Measurements from ENCODE around the gene HLF.

Gene HLF

DNA sequence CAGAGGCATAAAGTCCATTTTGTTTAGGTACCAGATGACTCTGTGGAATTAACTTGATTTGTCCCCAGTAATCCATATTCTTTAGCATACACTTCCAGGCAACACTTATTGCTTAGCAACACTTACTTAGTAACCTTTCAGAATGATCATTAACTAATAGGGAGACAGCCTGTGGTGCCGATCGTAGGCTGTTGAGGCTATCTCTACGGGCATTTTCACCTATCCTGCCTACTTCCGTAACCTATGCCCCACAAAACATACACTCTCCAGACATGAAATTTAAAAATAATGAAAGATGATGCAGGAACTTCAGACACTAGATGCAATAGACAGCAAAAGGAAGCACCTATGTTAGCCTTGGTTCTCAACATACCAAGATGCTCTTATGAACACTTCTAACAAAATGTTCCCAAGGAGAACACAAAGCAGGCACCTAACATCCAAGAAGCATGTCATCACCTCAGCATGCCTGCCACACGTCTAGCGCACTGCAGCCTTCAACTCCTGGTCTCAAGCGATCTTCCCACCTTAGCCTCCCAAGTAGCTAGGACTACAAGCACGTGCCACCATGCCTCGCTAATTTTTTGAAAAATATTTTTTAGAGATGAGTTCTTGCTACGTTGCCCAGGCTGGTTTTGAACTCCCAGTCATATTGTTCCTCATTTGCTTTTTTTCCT, 34.5 kb downstream of the HLF start:
- no peak overlapping the region for H2BK120ac ChIP-seq (ENCODE audit: low read depth, low read length)
- H3K9ac ChIP-seq (ENCODE audit: low read depth, low read length, poor library complexity), result no peak overlapping the region
- H3K27me3 ChIP-seq (ENCODE audit: control insufficient read depth in 3 of 3, insufficient read depth in 3 of 3, low read depth in 1 of 3, low read length in 3 of 3), result peaks cover 0 to 7% (median 0%) of the 10 kb centered on the region in 3 experiments
- no peak overlapping the region for H3K4ac ChIP-seq (ENCODE audit: low read length)
- no CpG with 5 or more reads among the region's 10 CpGs for WGBS, 2 donors (ENCODE audit: extremely low coverage in 2 of 2, insufficient read length in 2 of 2, insufficient replicate concordance in 1 of 2)
- H2BK15ac ChIP-seq (ENCODE audit: low read length), result no peak overlapping the region
- H3K14ac ChIP-seq (ENCODE audit: low read length), result no peak overlapping the region
- H2BK12ac ChIP-seq (ENCODE audit: low read length), result no peak overlapping the region
- no peaks in the 10 kb centered on the region for H3K79me1 ChIP-seq (ENCODE audit: low read depth, low read length)
- no peak overlapping the region for H2AK5ac ChIP-seq (ENCODE audit: low read depth, low read length)
- no peak overlapping the region for H2AFZ ChIP-seq (ENCODE audit: low read length)
- H3K4me1 ChIP-seq (ENCODE audit: control insufficient read depth in 2 of 2, insufficient read depth in 1 of 2, low read depth in 1 of 2, low read length in 2 of 2), result peaks cover 0 to 3% of the 10 kb centered on the region in 2 donors
- no peaks in the 10 kb centered on the region for H3K9me3 ChIP-seq (replicated peaks in 1 of 2; ENCODE audit: control insufficient read depth in 2 of 2, insufficient read depth in 1 of 2, low read depth in 1 of 2, low read length in 2 of 2)
- no peak overlapping the region for H4K91ac ChIP-seq (ENCODE audit: low read depth, low read length, poor library complexity)
- DNase-seq (ENCODE audit: low spot score), result no peak
- no peak overlapping the region for H3K27ac ChIP-seq (replicated peaks; ENCODE audit: low read length)
- no peak overlapping the region for H4K8ac ChIP-seq (ENCODE audit: low read depth, low read length)
- no peak overlapping the region for H2BK5ac ChIP-seq (ENCODE audit: low read length)
- no peak overlapping the region for H3K4me2 ChIP-seq (ENCODE audit: insufficient read depth, low read length, poor library complexity, severe bottlenecking)
- H3K23ac ChIP-seq (ENCODE audit: low read depth, low read length, poor library complexity), result no peak overlapping the region
- H3K18ac ChIP-seq (ENCODE audit: low read length), result no peak overlapping the region
- no peak overlapping the region for H3K4me3 ChIP-seq (ENCODE audit: low read length in 2 of 2)
- no peaks in the 10 kb centered on the region for H3K36me3 ChIP-seq (replicated peaks in 1 of 2; ENCODE audit: control insufficient read depth in 2 of 2, insufficient read depth in 2 of 2, low read length in 2 of 2)

DNA sequence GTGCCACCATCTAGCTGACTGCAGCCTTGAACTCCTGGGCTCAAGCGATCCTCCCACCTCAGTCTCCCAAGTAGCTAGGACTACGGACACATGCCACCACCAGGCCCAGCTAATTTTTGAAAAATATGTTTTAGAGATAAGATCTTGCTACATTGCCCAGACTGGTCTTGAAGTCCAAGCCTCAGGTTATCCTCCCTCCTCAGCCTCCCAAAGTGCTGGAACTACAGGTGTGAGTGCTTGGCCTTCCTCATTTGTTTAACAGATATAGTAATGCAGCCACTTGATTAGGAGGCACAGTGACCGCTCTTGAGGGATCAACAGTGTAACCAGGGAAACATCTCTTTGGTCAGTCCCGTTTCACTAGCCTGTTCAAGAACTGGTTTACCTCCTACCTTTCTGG, 35.1 kb downstream of the HLF start:
- Histone ChIP-seq H3K9ac (ENCODE audit: low read depth, low read length, poor library complexity) (no peak overlapping the region), H2BK120ac (ENCODE audit: low read depth, low read length) (no peak overlapping the region), H3K4me3 (ENCODE audit: low read length in 2 of 2) (no peak overlapping the region), H2BK15ac (ENCODE audit: low read length) (no peak overlapping the region), H4K8ac (ENCODE audit: low read depth, low read length) (no peak overlapping the region), H3K18ac (ENCODE audit: low read length) (no peak overlapping the region), H3K79me1 (ENCODE audit: low read depth, low read length) (no peaks in the 10 kb centered on the region), H3K4me2 (ENCODE audit: insufficient read depth, low read length, poor library complexity, severe bottlenecking) (no peak overlapping the region), H3K14ac (ENCODE audit: low read length) (no peak overlapping the region), H3K27ac (replicated peaks; ENCODE audit: low read length) (no peak overlapping the region), H2AK5ac (ENCODE audit: low read depth, low read length) (no peak overlapping the region), H2BK12ac (ENCODE audit: low read length) (no peak overlapping the region), H3K36me3 (replicated peaks in 1 of 2; ENCODE audit: control insufficient read depth in 2 of 2, insufficient read depth in 2 of 2, low read length in 2 of 2) (no peaks in the 10 kb centered on the region), H2BK5ac (ENCODE audit: low read length) (no peak overlapping the region), H4K91ac (ENCODE audit: low read depth, low read length, poor library complexity) (no peak overlapping the region), H3K9me3 (replicated peaks in 1 of 2; ENCODE audit: control insufficient read depth in 2 of 2, insufficient read depth in 1 of 2, low read depth in 1 of 2, low read length in 2 of 2) (no peaks in the 10 kb centered on the region), H3K23ac (ENCODE audit: low read depth, low read length, poor library complexity) (no peak overlapping the region), H3K4me1 (ENCODE audit: control insufficient read depth in 2 of 2, insufficient read depth in 1 of 2, low read depth in 1 of 2, low read length in 2 of 2) (peaks cover 0 to 3% of the 10 kb centered on the region in 2 donors), H3K4ac (ENCODE audit: low read length) (no peak overlapping the region), H3K27me3 (ENCODE audit: control insufficient read depth in 3 of 3, insufficient read depth in 3 of 3, low read depth in 1 of 3, low read length in 3 of 3) (peaks cover 0 to 7% (median 0%) of the 10 kb centered on the region in 3 experiments), H2AFZ (ENCODE audit: low read length) (no peak overlapping the region)
- DNase-seq (ENCODE audit: low spot score), result no peak
- WGBS, 2 donors (ENCODE audit: extremely low coverage in 2 of 2, insufficient read length in 2 of 2, insufficient replicate concordance in 1 of 2), result no CpG with 5 or more reads among the region's 4 CpGs

DNA sequence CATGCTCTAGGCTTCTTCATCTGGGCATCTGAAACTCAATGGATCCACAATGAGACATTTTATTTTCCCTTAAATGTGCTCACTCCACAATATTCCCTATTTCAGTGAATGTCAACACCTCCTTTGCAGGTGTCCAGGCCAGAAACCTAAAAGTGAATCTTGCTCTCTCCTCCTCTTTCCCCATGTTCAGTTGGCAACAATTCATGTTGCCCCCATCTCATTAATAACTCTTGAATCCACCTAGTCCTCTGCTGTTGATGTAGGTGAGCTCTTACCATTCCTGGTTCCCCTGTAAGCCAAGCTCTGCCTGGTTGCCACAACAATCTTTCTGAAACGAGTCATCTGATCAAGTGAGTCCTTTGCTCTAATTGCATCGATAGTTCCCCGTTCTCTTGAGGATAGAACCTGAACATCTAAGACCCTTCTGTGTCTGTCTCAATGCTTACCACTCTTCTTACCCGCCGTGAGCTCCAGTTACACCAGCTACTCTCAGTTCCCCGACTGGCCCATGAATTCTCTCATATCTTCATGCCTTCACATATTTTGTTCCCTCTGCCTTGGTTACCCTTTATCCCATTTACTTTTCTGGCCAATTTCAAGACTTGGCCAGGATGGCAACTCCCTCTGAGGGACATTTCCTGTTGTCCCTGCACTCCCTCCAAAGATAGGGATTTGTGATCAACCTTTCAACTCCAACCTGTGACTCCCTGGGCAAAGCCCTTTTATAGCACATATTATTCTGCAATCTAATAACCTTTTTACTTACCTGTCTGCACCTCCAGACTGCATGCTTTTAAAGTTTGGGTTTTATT, 35.9 kb downstream of the HLF start:
- no peak overlapping the region for H3K14ac ChIP-seq (ENCODE audit: low read length)
- H2AFZ ChIP-seq (ENCODE audit: low read length), result no peak overlapping the region
- H3K4ac ChIP-seq (ENCODE audit: low read length), result no peak overlapping the region
- no CpG with 5 or more reads among the region's 6 CpGs for WGBS, 2 donors (ENCODE audit: extremely low coverage in 2 of 2, insufficient read length in 2 of 2, insufficient replicate concordance in 1 of 2)
- H3K4me1 ChIP-seq (ENCODE audit: control insufficient read depth in 2 of 2, insufficient read depth in 1 of 2, low read depth in 1 of 2, low read length in 2 of 2), result peaks cover 0 to 3% of the 10 kb centered on the region in 2 donors
- H3K4me2 ChIP-seq (ENCODE audit: insufficient read depth, low read length, poor library complexity, severe bottlenecking), result no peak overlapping the region
- H2BK120ac ChIP-seq (ENCODE audit: low read depth, low read length), result no peak overlapping the region
- no peak for DNase-seq (ENCODE audit: low spot score)
- H4K91ac ChIP-seq (ENCODE audit: low read depth, low read length, poor library complexity), result no peak overlapping the region
- no peaks in the 10 kb centered on the region for H3K9me3 ChIP-seq (replicated peaks in 1 of 2; ENCODE audit: control insufficient read depth in 2 of 2, insufficient read depth in 1 of 2, low read depth in 1 of 2, low read length in 2 of 2)
- H4K8ac ChIP-seq (ENCODE audit: low read depth, low read length), result no peak overlapping the region
- no peak overlapping the region for H3K18ac ChIP-seq (ENCODE audit: low read length)
- no peak overlapping the region for H3K23ac ChIP-seq (ENCODE audit: low read depth, low read length, poor library complexity)
- no peaks in the 10 kb centered on the region for H3K36me3 ChIP-seq (replicated peaks in 1 of 2; ENCODE audit: control insufficient read depth in 2 of 2, insufficient read depth in 2 of 2, low read length in 2 of 2)
- H2BK12ac ChIP-seq (ENCODE audit: low read length), result no peak overlapping the region
- no peak overlapping the region for H2BK15ac ChIP-seq (ENCODE audit: low read length)
- peaks cover 0 to 7% (median 0%) of the 10 kb centered on the region in 3 experiments for H3K27me3 ChIP-seq (ENCODE audit: control insufficient read depth in 3 of 3, insufficient read depth in 3 of 3, low read depth in 1 of 3, low read length in 3 of 3)
- H3K9ac ChIP-seq (ENCODE audit: low read depth, low read length, poor library complexity), result no peak overlapping the region
- no peak overlapping the region for H3K27ac ChIP-seq (replicated peaks; ENCODE audit: low read length)
- H2AK5ac ChIP-seq (ENCODE audit: low read depth, low read length), result no peak overlapping the region
- H2BK5ac ChIP-seq (ENCODE audit: low read length), result no peak overlapping the region
- H3K79me1 ChIP-seq (ENCODE audit: low read depth, low read length), result no peaks in the 10 kb centered on the region
- H3K4me3 ChIP-seq (ENCODE audit: low read length in 2 of 2), result no peak overlapping the region

Measured in neuronal stem cell (in vitro differentiated cells).